PFSK-1 (cell line): Measurements from ENCODE around the gene KIAA1210.

Source experiments
- FOXP2 ChIP-seq: optimal IDR thresholded peaks from 2 replicates; pipeline ENCODE3; 2011; ENCODE audit warnings: borderline replicate concordance, control low read depth, inconsistent platforms; ENCODE audit not compliant: insufficient read depth; ENCODE audit errors: extremely low read length, extremely low read depth
- POLR2AphosphoS5 ChIP-seq: IDR thresholded peaks from 2 replicates; pipeline ENCODE4 v1.6.1; 2012; ENCODE audit warnings: low read depth, mild to moderate bottlenecking, control low read depth, low read length, moderate library complexity
- REST ChIP-seq, 2 experiments: IDR thresholded peaks; 2 replicates each; pipeline versions ENCODE4 v1.6.1 to v1.8.0; 2011 to 2012; ENCODE audit warnings: low read depth in 2 of 2, low read length in 2 of 2, control low read depth in 1 of 2, inconsistent platforms in 1 of 2, mild to moderate bottlenecking in 1 of 2, moderate library complexity in 1 of 2; ENCODE audit not compliant: insufficient read depth in 1 of 2
- SIN3A ChIP-seq: IDR thresholded peaks from 2 replicates; pipeline ENCODE4 v1.6.1; 2012; ENCODE audit warnings: mild to moderate bottlenecking, low read length, moderate library complexity, borderline replicate concordance; ENCODE audit not compliant: insufficient read depth
- TAF1 ChIP-seq: IDR thresholded peaks from 2 replicates; pipeline ENCODE4 v1.6.1; 2012; ENCODE audit warnings: low read length, control low read depth, borderline replicate concordance; ENCODE audit not compliant: insufficient read depth

The KIAA1210 gene

GRCh38 chrX:119130911-119131310 lies 3.3 kb upstream of the KIAA1210 start:
- TF ChIP-seq TAF1, result no peak
- TF ChIP-seq POLR2AphosphoS5, result no peak
- no peak for TF ChIP-seq FOXP2
- no peak for TF ChIP-seq SIN3A
- TF ChIP-seq REST (IDR thresholded peaks at IDR 0.05; ENCODE audit: insufficient read depth in 1 of 2, low read depth in 2 of 2, low read length in 2 of 2), result no peak

GRCh38 chrX:119121341-119121740 lies 6.3 kb downstream of the KIAA1210 start:
- TF ChIP-seq POLR2AphosphoS5, result no peak

GRCh38 chrX:119118780-119119395 lies 8.7 kb downstream of the KIAA1210 start:
- no peak for TF ChIP-seq TAF1
- TF ChIP-seq REST (IDR thresholded peaks at IDR 0.05; ENCODE audit: insufficient read depth in 1 of 2, low read depth in 2 of 2, low read length in 2 of 2), result no peak
- no peak for TF ChIP-seq POLR2AphosphoS5
- no peak for TF ChIP-seq FOXP2
- TF ChIP-seq SIN3A, result no peak

GRCh38 chrX:119107206-119107605 lies 20.4 kb downstream of the KIAA1210 start:
- TF ChIP-seq REST (IDR thresholded peaks at IDR 0.05; ENCODE audit: insufficient read depth in 1 of 2, low read depth in 2 of 2, low read length in 2 of 2) (no peak), SIN3A (no peak), TAF1 (no peak), POLR2AphosphoS5 (no peak), FOXP2 (no peak)

GRCh38 chrX:119105826-119106225 lies 21.8 kb downstream of the KIAA1210 start:
- TF ChIP-seq TAF1, result no peak
- TF ChIP-seq FOXP2, result no peak
- no peak for TF ChIP-seq POLR2AphosphoS5
- TF ChIP-seq SIN3A, result no peak
- no peak for TF ChIP-seq REST (IDR thresholded peaks at IDR 0.05; ENCODE audit: insufficient read depth in 1 of 2, low read depth in 2 of 2, low read length in 2 of 2)
